Hepatocyte (in vitro differentiated cells): ENCODE data around the gene CEP131.

Source experiments
- CTCF ChIP-seq: fragments of 200-600 bp; sonication (generic); IDR thresholded peaks from 2 replicates; pipeline ENCODE4 v1.5.1; 2016; ENCODE audit warnings: antibody characterized with exemption, mild to moderate bottlenecking; ENCODE audit not compliant: poor library complexity
- EZH2phosphoT487 ChIP-seq: fragments of 200-600 bp; sonication (generic); IDR thresholded peaks from one replicate; pipeline ENCODE4 v1.6.1; 2018; ENCODE audit warnings: antibody characterized with exemption, mild to moderate bottlenecking, low read depth, moderate library complexity; ENCODE audit not compliant: unreplicated experiment, severe bottlenecking

DNA sequence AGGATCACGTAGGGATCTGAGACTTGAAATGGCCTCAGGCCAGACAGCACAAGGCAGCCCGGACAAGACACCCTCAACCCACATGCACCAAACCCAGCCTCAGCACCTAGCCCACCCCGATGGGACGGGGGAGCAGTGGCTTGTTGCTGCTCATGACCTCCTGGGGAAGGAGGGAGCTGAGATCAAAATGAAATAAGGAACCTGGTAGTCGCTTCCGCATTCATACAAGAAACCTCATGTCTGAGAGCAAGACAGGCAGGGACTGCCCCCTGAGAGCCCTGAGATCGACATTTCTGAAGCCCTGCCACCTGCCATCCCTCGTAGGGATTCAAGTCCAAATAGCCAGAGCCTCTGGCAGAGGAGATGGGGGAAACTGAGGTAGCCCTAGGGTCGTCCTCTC, 5.7 kb upstream of the CEP131 start:
- TF ChIP-seq CTCF, result no peak
- TF ChIP-seq EZH2phosphoT487, result no peak
